Activated CD4-positive, alpha-beta T cell treated with anti-CD3 and anti-CD28 coated beads, Interleukin-10, Interleukin-2, amounts not matched to agents 100 ng/mL and 50 ng/mL, durations not matched to agents 16 hours and 8 hours (primary cell): ENCODE measurements around the gene DCAF15.
"Not testable (repeated sequence)": the region's sequence is repeated elsewhere in the genome, so short reads cannot be mapped to it uniquely, and the experiment has no call there.

ENCODE experiments used
- DNase-seq: peaks from one replicate; pipeline ENCODE4 v3.0.0-alpha.2; 2020

DCAF15 gene

GRCh38 chr19:13959962-13960862 lies 7.9 kb downstream of the DCAF15 start:
- DNase-seq: no peak

DNA sequence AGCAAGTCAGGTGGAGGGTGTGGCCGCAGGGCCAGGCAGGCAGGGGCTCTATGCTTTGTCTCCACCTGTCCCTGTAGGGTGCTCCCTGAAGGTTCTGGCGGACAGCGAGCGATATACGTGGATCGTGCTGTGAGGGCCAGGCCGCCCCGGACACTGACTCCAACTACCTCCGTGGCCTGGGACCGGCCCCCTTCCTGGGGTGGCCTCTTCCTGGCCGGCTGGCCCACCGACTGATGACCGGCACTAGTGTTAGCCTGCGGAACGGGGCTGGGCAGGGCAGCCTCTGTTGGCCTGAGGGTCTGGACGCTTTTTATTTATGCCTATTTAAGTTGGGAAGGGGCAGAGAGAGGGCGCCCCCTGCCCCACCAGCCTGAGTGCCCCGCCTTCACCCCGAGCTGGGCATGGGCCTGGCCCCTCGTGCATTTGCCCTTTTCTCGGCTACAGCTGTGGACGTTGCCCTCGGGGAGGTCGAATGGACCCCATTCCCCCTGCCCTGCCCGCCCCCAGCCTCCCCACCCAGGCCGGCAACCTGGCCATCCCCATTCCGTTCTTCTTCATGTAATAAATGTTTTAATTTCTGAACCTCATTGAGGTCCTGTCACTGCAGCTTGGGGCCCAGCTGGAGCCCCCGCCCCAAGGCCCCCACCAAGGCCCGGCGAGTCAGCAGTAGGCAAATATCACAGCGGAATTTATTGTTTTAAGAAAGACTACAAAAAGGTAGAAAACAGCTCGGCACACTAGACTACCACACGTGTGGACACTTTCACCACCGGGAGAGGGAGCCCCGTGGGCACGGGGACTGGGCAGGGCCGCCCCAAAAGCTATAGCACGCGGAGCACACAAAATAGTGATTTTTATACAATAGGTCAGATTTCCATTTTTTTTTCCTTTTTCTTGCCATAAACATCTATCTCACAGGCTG lies 8.8 kb downstream of the DCAF15 start:
- DNase-seq: no peak

GRCh38 chr19:13961826-13962698 lies 9.8 kb downstream of the DCAF15 start:
- no peak for DNase-seq

- DNase-seq: no peak
Observed at GRCh38 chr19:13962699-13963602, 10.6 kb downstream of the DCAF15 start.

- DNase-seq: no peak
Observed at GRCh38 chr19:13963603-13964105, 11.3 kb downstream of the DCAF15 start.

DNA sequence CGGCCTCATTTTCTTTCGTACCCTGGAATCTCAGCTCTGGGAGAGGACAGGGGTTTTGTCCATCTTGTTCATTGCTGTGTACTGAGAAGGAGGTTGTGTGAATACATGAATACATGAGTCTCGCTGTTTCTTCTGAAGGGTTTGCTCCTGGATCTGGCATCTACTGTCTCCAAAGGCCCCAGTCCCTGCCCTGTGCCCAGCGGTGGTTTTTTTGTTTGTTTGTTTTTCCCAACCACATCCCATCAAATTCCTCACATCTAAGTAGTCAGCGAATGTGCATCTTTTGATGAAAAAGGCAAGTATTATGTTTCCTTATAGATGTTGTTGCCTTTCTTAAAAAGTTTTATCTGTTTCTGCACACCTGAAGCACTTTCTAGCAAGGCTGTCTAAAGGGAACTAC lies 12.5 kb downstream of the DCAF15 start:
- DNase-seq: no peak

GRCh38 chr19:13965377-13965896 lies 13.1 kb downstream of the DCAF15 start:
- no peak for DNase-seq

- no peak for DNase-seq
Observed at GRCh38 chr19:13965926-13966683, 13.8 kb downstream of the DCAF15 start.

GRCh38 chr19:13966684-13967128 lies 14.4 kb downstream of the DCAF15 start:
- no peak for DNase-seq

DNA sequence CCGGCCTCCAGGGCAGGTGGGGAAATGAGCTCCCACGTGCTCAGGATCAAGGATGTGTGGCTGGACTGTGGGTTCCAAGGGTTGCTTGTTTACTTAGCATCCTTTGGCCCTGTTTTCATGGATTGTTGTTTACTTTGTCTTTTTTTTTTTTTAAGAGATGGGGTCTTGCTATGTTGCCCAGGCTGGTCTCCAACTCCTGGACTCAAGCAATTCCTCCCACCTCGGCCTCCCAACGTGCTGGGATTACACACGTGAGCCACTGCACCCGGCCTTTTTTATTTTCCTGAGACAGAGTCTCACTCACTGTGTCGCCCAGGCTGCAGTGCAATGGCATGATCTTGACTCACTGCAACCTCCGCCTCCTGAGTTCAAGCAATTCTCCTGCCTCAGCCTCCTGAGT lies 14.9 kb downstream of the DCAF15 start:
- not testable (repeated sequence) for DNase-seq

DNA sequence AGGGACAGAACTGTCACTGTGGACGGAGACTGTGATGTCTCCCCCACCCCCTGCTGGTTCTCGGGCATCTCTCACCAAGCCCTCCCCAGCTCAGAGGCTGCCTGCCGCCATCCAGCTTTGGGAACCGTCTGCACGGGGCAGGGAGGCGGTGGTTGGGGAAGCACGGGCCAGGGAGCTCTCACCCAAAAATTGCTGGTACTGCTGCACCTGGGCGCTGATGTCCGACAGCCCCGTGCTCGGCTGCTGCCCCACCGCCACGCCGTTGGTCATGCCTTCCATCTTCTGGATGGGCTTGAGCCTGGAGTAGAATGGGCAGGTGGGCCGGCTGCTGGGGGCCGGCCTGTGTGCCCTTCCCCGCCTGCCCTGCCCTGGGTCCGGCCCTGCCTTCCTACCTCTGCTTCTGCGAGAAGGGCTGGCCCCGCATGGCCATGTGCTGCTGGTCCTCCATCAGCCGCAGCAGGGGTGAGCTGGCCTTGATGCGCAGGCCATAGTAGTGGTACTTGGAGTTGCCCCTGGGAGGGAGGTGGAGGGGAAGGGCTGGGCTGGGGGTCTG lies 16.1 kb downstream of the DCAF15 start:
- no peak for DNase-seq

DNA sequence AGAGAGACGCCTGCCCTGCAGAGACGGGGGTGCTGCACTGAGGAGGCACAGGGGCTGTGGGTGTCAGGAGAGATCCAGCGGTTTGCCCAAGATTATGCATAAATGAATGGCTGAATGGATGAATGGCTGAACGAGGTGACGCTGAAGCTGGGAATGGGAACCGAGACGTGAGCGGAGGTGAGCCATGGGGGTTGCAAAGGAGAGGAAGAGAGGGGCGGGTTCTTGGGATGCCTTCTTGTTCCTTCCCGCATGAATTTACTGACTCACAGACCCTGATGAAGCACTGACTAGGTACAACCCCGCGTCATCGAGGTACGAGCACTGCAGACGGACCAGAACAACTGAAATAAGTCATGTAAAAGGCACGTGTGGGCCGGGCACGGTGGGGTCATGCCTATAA lies 16.7 kb downstream of the DCAF15 start:
- no peak for DNase-seq

GRCh38 chr19:13969897-13970296 lies 17.6 kb downstream of the DCAF15 start:
- no peak for DNase-seq

GRCh38 chr19:13971868-13972267 lies 19.6 kb downstream of the DCAF15 start:
- DNase-seq: not testable (repeated sequence)

- DNase-seq: no peak
Observed at GRCh38 chr19:13972368-13973155, 20.3 kb downstream of the DCAF15 start.

DNA sequence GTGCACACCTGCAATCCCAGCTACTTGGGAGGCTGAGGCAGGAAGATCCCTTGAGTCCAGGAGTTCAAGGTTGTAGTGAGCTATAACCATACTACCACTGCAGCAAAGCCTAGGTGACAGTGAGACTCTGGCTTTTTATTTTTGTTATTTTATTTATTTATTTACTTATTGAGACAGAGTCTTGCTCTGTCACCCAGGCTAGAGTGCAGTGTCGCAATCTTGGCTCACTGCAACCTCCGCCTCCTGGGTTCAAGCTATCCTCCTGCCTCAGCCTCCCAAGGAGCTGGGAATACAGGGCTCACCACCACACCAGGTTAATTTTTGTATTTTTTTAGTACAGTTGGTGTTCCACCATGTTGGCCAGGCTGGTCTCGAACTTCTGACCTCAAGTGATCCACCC lies 21.2 kb downstream of the DCAF15 start:
- DNase-seq: not testable (repeated sequence)

- DNase-seq: peak; percentile 38
Observed at GRCh38 chr19:13974073-13974472, 21.8 kb downstream of the DCAF15 start.

DNA sequence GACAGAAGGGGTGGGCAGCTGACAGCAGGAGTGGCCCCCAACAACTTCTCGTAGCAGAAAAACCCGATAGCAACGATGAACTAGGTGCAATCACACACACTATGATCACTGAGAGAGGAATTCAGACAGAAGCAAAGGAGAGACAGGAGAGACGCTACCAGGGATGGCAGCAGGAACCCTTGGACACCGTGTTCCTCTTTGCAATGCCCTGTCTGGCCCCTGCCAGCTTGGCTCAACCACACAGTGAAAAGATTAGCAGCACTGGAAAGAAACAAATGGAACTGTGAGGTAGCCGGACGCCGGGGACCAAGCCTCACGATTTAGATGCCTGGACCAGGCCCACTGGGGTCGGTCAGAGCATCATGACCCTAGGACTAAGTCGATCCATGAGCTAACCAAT lies 23.6 kb downstream of the DCAF15 start:
- no peak for DNase-seq

DNA sequence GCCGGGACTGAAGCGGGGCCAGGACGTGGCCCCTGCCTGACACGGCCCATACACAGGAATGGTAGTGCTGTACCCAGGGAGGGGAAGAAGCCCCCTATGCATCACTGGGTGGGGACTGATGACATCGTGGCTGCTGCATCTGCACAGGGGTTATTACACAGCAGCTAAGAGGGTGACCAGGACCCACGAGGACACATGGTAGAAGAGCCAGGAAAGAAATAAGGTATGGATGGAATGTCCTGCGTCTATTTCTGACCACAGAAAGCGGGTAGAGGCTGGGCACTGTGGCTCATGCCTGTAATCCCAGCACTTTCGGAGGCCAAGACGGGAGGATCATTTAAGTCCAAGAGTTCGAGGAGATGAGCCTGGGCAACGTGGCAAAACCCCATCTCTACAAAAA lies 24.1 kb downstream of the DCAF15 start:
- DNase-seq: no peak
